Stomach (tissue), 9 donors: ENCODE results near the gene GPR139. TPM values are rescaled to one million over a fixed set of nuclear protein-coding genes. Genes with fewer than 3 reads are reported as not detected.

Experiments
- DNase-seq, 2 donors: peaks; one replicate each; pipeline versions ENCODE4 v3.0.0 to v3.0.0-alpha.2; 2013 to 2019
- H3K27ac ChIP-seq, 5 donors: fragments of 200-600 bp in 4 of 5; sonication (generic) in 4 of 5; one replicate each; pipeline ENCODE4 v1.5.1; 2013 to 2019; ENCODE audit warnings: mild to moderate bottlenecking in 1 of 5, moderate library complexity in 1 of 5
- H3K27me3 ChIP-seq, 3 donors: fragments of 200-600 bp; sonication (generic); one replicate each; pipeline ENCODE4 v1.5.1; 2017 to 2019; ENCODE audit warnings: mixed run types in 1 of 3
- H3K36me3 ChIP-seq, 4 donors: fragments of 200-600 bp; sonication (generic); 1 replicate in 3 of 4; 2 replicates in 1 of 4; pipeline ENCODE4 v1.5.1; 2016 to 2019
- H3K4me1 ChIP-seq, 4 donors: fragments of 200-600 bp; sonication (generic); one replicate each; pipeline ENCODE4 v1.5.1; 2016 to 2019
- H3K4me3 ChIP-seq, 4 donors: fragments of 200-600 bp; sonication (generic) in 3 of 4; one replicate each; pipeline ENCODE4 v1.5.1; 2016 to 2019; ENCODE audit warnings: mild to moderate bottlenecking in 1 of 4
- H3K9me3 ChIP-seq, 4 donors: fragments of 200-600 bp; sonication (generic); one replicate each; pipeline ENCODE4 v1.5.1; 2016 to 2019
- CTCF ChIP-seq, 7 experiments: fragments of 450-650 bp in 4 of 7; fragments of 200-600 bp in 3 of 7; sonication (generic) in 3 of 7; IDR thresholded peaks; one replicate each; pipeline ENCODE4 v1.5.1; 2016 to 2019; ENCODE audit warnings: antibody characterized with exemption in 7 of 7, control low read depth in 2 of 7, mild to moderate bottlenecking in 1 of 7
- EP300 ChIP-seq: sonication (generic); formaldehyde crosslinking; IDR thresholded peaks from one replicate; pipeline ENCODE4 v1.6.1; 2017; ENCODE audit warnings: antibody characterized with exemption
- POLR2A ChIP-seq, 4 donors: fragments of 450-650 bp; IDR thresholded peaks; one replicate each; pipeline ENCODE4 v1.6.1; 2016; ENCODE audit warnings: antibody characterized with exemption in 4 of 4, control low read depth in 2 of 4, mild to moderate bottlenecking in 1 of 4, moderate library complexity in 1 of 4
- POLR2AphosphoS5 ChIP-seq, 3 donors: sonication (generic); formaldehyde crosslinking; IDR thresholded peaks; one replicate each; pipeline ENCODE4 v1.6.1; 2016; ENCODE audit warnings: antibody characterized with exemption in 3 of 3
- WGBS, 5 donors: extraction: QIAGEN DNeasy Blood & Tissue Kit in 3 of 5; methylation state at CpG; one replicate each; pipeline versions ENCODE4 v1.1.5 to v1.1.7; 2013 to 2018; 5-methylcytosine and 5-hydroxymethylcytosine counted together
- intact Hi-C: fragments of 100-400 bp; cut with DNase I; formaldehyde crosslinking; loops from one replicate; pipeline ENCODE4 v1.15.1; 2023; ENCODE audit warnings: low total_unique reads
- polyA plus RNA-seq, 3 donors: library from polyadenylated mRNA; stranded (reverse); fragments of 200-250 nt; gene quantifications; one replicate each; pipeline ENCODE4 v1.2.3, GENCODE V29; 2013
- total RNA-seq, 5 donors: library from RNA; depleted of rRNA; stranded (reverse); fragments of >200 nt; gene quantifications; one replicate each; pipeline versions ENCODE4 v1.1.0 to v1.2.3, GENCODE V29; 2014 to 2016
- donor health status: healthy with polysubstance abuse.
- donor health status: Bipolar disorder and iron deficiency.
- donor health status: healthy.

GPR139 gene
- total and polyA plus RNA-seq, 8 donors = not detected

- DNase-seq = no peak
- no peak overlapping the region for H3K27ac ChIP-seq
- H3K4me1 ChIP-seq = no peaks in the 10 kb centered on the region
- intact Hi-C loops = no loop called here
- no peaks in the 10 kb centered on the region for H3K36me3 ChIP-seq
- WGBS, 5 donors = 38 to 64% (median 50%) methylated on average over 1 of the region's 1 CpG
- no peak for TF ChIP-seq POLR2AphosphoS5 (IDR thresholded peaks at IDR 0.05)
- TF ChIP-seq CTCF (IDR thresholded peaks at IDR 0.05) = no peak
- no peaks in the 10 kb centered on the region for H3K27me3 ChIP-seq
- no peaks in the 10 kb centered on the region for H3K9me3 ChIP-seq
- no peak overlapping the region for H3K4me3 ChIP-seq
Observed at GRCh38 chr16:20020083-20020482, 53.6 kb downstream of the GPR139 start.

GRCh38 chr16:20016234-20016633 lies 57.5 kb downstream of the GPR139 start:
- intact Hi-C loops = no loop called here
- 43 to 57% (median 47%) methylated on average over 7 of the region's 7 CpGs for WGBS, 5 donors
- TF ChIP-seq CTCF (IDR thresholded peaks at IDR 0.05) (no peak), POLR2A (IDR thresholded peaks at IDR 0.05) (no peak), EP300 (no peak), POLR2AphosphoS5 (IDR thresholded peaks at IDR 0.05) (no peak)
- H3K36me3 ChIP-seq = no peaks in the 10 kb centered on the region
- no peak for DNase-seq
- H3K27me3 ChIP-seq = no peaks in the 10 kb centered on the region
- no peak overlapping the region for H3K4me3 ChIP-seq
- H3K27ac ChIP-seq = no peak overlapping the region
- peaks cover 0 to 6% (median 0%) of the 10 kb centered on the region in 4 donors for H3K4me1 ChIP-seq
- no peaks in the 10 kb centered on the region for H3K9me3 ChIP-seq

DNA sequence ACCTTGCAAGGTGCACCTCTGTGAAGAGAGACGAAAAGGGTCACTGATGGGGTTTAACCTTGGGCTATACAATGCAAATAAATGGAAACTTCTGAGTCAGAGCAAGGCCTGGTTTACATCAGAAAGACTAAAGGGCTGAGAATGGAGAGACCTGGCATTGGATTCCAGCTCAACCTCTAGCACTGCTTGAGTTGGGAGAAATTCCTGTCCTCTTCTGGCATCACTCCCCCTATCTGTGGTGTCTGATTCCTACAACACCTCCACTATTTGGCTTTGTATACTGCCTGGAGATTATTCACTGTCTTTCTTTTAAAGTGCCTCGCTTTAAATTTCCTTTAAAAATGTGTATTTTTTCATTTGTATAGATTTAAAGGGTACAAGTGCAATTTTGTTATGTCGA lies 68.8 kb downstream of the GPR139 start:
- 32 to 57% (median 49%) methylated on average over 3 of the region's 3 CpGs for WGBS, 5 donors
- Histone ChIP-seq H3K4me1 (no peaks in the 10 kb centered on the region), H3K9me3 (peaks cover 0 to 9% (median 0%) of the 10 kb centered on the region in 4 donors), H3K27ac (no peak overlapping the region), H3K4me3 (no peak overlapping the region), H3K36me3 (no peaks in the 10 kb centered on the region), H3K27me3 (peaks cover 0 to 17% (median 0%) of the 10 kb centered on the region in 3 donors)
- intact Hi-C loops = no loop called here
- DNase-seq = no peak
- no peak for TF ChIP-seq CTCF (IDR thresholded peaks at IDR 0.05)
- TF ChIP-seq POLR2A (IDR thresholded peaks at IDR 0.05) = no peak
- no peak for TF ChIP-seq EP300
- TF ChIP-seq POLR2AphosphoS5 (IDR thresholded peaks at IDR 0.05) = no peak

DNA sequence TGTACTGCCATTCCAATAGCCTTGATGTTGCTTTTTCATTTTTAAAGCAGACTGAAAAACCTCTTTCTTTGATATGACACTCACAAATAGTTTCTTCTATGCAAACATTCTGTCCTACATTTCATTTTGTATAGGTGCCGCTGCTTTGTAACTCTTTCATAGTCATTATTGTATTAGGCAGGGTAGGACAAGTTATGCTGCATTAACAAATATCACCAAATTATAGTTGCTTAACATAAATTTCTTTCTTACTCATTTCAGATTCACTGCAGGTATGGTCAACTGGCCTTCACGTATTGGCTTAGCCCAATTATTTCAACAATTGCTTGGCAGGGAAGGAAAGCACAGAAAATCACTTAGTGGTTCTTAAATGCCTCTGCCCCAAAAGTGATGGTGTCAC lies 70.8 kb downstream of the GPR139 start:
- no peak for DNase-seq
- intact Hi-C loops = no loop called here
- 80 to 94% (median 89%) methylated on average over 2 of the region's 2 CpGs for WGBS, 5 donors
- H3K9me3 ChIP-seq = peaks cover 0 to 9% (median 0%) of the 10 kb centered on the region in 4 donors
- H3K4me1 ChIP-seq = no peaks in the 10 kb centered on the region
- no peak overlapping the region for H3K27ac ChIP-seq
- no peak for TF ChIP-seq EP300
- TF ChIP-seq CTCF (IDR thresholded peaks at IDR 0.05) = no peak
- no peak for TF ChIP-seq POLR2A (IDR thresholded peaks at IDR 0.05)
- TF ChIP-seq POLR2AphosphoS5 (IDR thresholded peaks at IDR 0.05) = no peak
- H3K36me3 ChIP-seq = no peaks in the 10 kb centered on the region
- no peak overlapping the region for H3K4me3 ChIP-seq
- peaks cover 0 to 17% (median 0%) of the 10 kb centered on the region in 3 donors for H3K27me3 ChIP-seq
